ENCODE results near the gene KRT6A. TPM values are rescaled to one million over a fixed set of nuclear protein-coding genes. Genes with fewer than 3 reads are reported as not detected.

KRT6A gene
- total RNA-seq, 2 experiments from 2014 or later: not detected

DNA sequence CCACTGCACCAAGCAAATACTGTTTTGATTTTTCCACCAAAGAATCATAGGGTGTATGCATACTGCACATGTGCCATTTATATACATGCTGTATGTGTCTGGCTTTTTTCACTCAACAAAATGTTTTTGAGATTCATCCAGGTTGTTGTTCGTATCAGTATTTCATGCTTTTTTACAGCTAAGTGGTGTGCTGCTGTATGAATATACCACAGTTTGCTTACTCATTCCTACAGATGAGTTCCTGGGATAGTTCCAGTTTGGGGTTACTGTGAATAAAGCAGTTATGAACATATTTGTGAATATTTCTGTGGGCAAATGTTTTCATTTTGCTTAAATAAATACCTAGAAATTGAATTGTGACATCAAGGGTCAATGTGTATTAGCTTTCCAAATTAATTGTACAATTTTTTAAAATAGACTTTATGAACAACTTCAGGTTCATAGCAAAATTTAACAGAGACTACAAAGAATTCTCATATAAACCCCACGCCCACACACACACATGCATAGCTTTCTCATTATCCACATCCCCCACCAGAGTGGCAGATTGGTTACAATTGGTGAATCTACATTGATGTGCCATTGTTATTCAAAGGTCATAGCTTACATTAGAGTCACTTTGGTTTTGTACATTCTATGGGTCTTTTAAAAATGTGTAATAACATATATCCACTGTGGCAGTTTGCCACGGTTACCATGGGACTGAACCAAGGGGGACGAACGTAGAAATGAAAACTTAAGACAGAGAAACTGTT lies 6.9 kb upstream of the KRT6A start:
- peaks cover 0 to 2% of the 10 kb centered on the region in 2 experiments for H3K27me3 ChIP-seq (ENCODE audit: control insufficient read depth in 1 of 2, insufficient read depth in 2 of 2, low read length in 2 of 2)
- Mint-ChIP-seq H3K36me3 (ENCODE audit: low read depth) (no peaks in the 10 kb centered on the region), H3K4me1 (ENCODE audit: low read depth) (no peaks in the 10 kb centered on the region), H3K27ac (no peak overlapping the region), H3K9me3 (no peaks in the 10 kb centered on the region), H3K4me3 (no peak overlapping the region), H3K27me3 (peaks cover 7% of the 10 kb centered on the region)
- ChIA-PET POLR2A (no interaction called here), CTCF (no interaction called here)
- no peak for DNase-seq
- TF ChIP-seq, protein P1, sequence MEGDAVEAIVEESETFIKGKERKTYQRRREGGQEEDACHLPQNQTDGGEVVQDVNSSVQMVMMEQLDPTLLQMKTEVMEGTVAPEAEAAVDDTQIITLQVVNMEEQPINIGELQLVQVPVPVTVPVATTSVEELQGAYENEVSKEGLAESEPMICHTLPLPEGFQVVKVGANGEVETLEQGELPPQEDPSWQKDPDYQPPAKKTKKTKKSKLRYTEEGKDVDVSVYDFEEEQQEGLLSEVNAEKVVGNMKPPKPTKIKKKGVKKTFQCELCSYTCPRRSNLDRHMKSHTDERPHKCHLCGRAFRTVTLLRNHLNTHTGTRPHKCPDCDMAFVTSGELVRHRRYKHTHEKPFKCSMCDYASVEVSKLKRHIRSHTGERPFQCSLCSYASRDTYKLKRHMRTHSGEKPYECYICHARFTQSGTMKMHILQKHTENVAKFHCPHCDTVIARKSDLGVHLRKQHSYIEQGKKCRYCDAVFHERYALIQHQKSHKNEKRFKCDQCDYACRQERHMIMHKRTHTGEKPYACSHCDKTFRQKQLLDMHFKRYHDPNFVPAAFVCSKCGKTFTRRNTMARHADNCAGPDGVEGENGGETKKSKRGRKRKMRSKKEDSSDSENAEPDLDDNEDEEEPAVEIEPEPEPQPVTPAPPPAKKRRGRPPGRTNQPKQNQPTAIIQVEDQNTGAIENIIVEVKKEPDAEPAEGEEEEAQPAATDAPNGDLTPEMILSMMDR (IDR thresholded peaks at IDR 0.05): no peak
- no peak overlapping the region for H3K27ac ChIP-seq (ENCODE audit: low read depth in 1 of 2, low read length in 2 of 2)
- no peaks in the 10 kb centered on the region for H3K36me3 ChIP-seq (ENCODE audit: insufficient read depth, low read length)
- intact Hi-C loops (cut with DNase I, micrococcal nuclease): no loop called here
- no peaks in the 10 kb centered on the region for H3K9me3 ChIP-seq (ENCODE audit: control insufficient read depth in 1 of 2, insufficient read depth in 1 of 2, low read length in 2 of 2)
- ATAC-seq (ENCODE audit: poor library complexity): no peak
- H3K4me1 ChIP-seq (ENCODE audit: insufficient read depth, low read length): no peaks in the 10 kb centered on the region
- no peak overlapping the region for H3K4me3 ChIP-seq (ENCODE audit: low read length)

DNA sequence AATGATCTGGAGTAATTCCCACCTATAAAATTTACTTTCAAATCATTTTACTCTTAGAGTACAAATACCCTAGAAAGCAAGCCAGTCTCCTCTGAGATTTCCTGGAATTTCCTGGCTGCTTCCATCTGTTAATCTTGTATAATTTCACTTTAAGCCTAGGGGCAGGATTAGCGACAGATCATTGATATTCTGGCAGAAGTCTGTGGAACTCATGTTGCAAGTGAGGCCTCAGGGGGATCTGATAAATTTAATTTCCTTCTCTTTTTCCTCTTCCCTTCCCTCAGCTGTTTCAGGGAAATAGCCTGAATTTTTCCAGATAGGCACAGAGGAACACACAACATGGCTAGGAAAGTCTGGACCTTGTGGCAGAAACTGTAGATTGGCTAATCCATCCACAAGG lies 5.9 kb upstream of the KRT6A start:
- DNase-seq (no peak), ATAC-seq (ENCODE audit: poor library complexity) (no peak)
- no peaks in the 10 kb centered on the region for H3K4me1 Mint-ChIP-seq (ENCODE audit: low read depth)
- TF ChIP-seq, protein P1 (IDR thresholded peaks at IDR 0.05): no peak
- no peak overlapping the region for H3K27ac ChIP-seq (ENCODE audit: low read depth in 1 of 2, low read length in 2 of 2)
- no peak overlapping the region for H3K27ac Mint-ChIP-seq
- H3K27me3 Mint-ChIP-seq: peaks cover 11% of the 10 kb centered on the region
- H3K4me1 ChIP-seq (ENCODE audit: insufficient read depth, low read length): no peaks in the 10 kb centered on the region
- H3K9me3 Mint-ChIP-seq: no peaks in the 10 kb centered on the region
- H3K36me3 Mint-ChIP-seq (ENCODE audit: low read depth): no peaks in the 10 kb centered on the region
- H3K4me3 ChIP-seq (ENCODE audit: low read length): no peak overlapping the region
- POLR2A ChIA-PET: no interaction called here
- H3K36me3 ChIP-seq (ENCODE audit: insufficient read depth, low read length): no peaks in the 10 kb centered on the region
- H3K9me3 ChIP-seq (ENCODE audit: control insufficient read depth in 1 of 2, insufficient read depth in 1 of 2, low read length in 2 of 2): no peaks in the 10 kb centered on the region
- intact Hi-C loops (cut with DNase I, micrococcal nuclease): no loop called here
- peaks cover 0 to 2% of the 10 kb centered on the region in 2 experiments for H3K27me3 ChIP-seq (ENCODE audit: control insufficient read depth in 1 of 2, insufficient read depth in 2 of 2, low read length in 2 of 2)
- H3K4me3 Mint-ChIP-seq: no peak overlapping the region
- CTCF ChIA-PET: no interaction called here

DNA sequence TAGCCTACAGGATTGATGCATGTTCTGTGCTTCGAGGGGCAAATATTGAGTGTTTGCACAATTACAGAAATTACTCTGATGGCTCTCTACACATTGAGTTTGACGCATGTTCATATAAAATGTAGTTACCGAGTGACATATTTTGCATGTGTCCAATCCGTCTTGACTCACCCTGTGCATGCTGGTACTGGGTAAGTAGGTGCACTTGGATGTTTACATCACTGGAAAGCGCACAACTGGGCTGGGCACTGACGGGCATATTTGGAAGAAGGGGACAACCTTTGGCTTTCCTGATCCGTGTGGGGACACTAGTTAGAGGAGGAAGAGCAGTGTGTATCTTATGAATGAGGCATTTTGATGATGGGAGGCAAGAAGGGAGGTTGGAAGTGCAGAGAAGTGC lies 4.9 kb upstream of the KRT6A start:
- H3K27ac Mint-ChIP-seq: no peak overlapping the region

More for the DNA sequence above, 4.9 kb upstream of the KRT6A start:
- Mint-ChIP-seq H3K36me3 (ENCODE audit: low read depth) (no peaks in the 10 kb centered on the region), H3K4me3 (no peak overlapping the region), H3K27me3 (peaks cover 18% of the 10 kb centered on the region), H3K4me1 (ENCODE audit: low read depth) (no peaks in the 10 kb centered on the region), H3K9me3 (no peaks in the 10 kb centered on the region)
- DNase-seq (no peak), ATAC-seq (ENCODE audit: poor library complexity) (no peak)
- POLR2A ChIA-PET: no interaction called here
- H3K27ac ChIP-seq (ENCODE audit: low read depth in 1 of 2, low read length in 2 of 2): no peak overlapping the region
- H3K36me3 ChIP-seq (ENCODE audit: insufficient read depth, low read length): no peaks in the 10 kb centered on the region
- TF ChIP-seq, protein P1 (IDR thresholded peaks at IDR 0.05): no peak
- no peak overlapping the region for H3K4me3 ChIP-seq (ENCODE audit: low read length)
- H3K4me1 ChIP-seq (ENCODE audit: insufficient read depth, low read length): no peaks in the 10 kb centered on the region
- H3K27me3 ChIP-seq (ENCODE audit: control insufficient read depth in 1 of 2, insufficient read depth in 2 of 2, low read length in 2 of 2): peaks cover 0 to 6% of the 10 kb centered on the region in 2 experiments
- intact Hi-C loops (cut with DNase I, micrococcal nuclease): no loop called here
- CTCF ChIA-PET: no interaction called here
- no peaks in the 10 kb centered on the region for H3K9me3 ChIP-seq (ENCODE audit: control insufficient read depth in 1 of 2, insufficient read depth in 1 of 2, low read length in 2 of 2)

All from CD4-positive, alpha-beta T cell (primary cell).